Keratinocyte (primary cell): Measurements from ENCODE around the gene ITGB6. TPM values are rescaled to one million over a fixed set of nuclear protein-coding genes. Genes with fewer than 3 reads are reported as not detected.
"Not testable (repeated sequence)": the region's sequence is repeated elsewhere in the genome, so short reads cannot be mapped to it uniquely, and the experiment has no call there.

Experiments
- DNase-seq: peaks from one replicate; pipeline ENCODE4 v3.0.0-alpha.2; 2011; ENCODE audit warnings: low read depth, missing footprints, low spot score
- FAIRE-seq: peaks from 2 replicates; lab custom pipeline; 2011; peaks lifted over from hg19 to GRCh38; lab: Jason Lieb, UNC
- H2AFZ ChIP-seq: 2 replicates; pipeline ENCODE4 v1.6.0; 2012; ENCODE audit warnings: low read length, control low read depth, inconsistent platforms; ENCODE audit not compliant: control insufficient read depth
- H3K27ac ChIP-seq: 2 replicates; pipeline ENCODE4 v1.5.1; 2011; ENCODE audit warnings: low read length; ENCODE audit not compliant: control insufficient read depth, insufficient read depth
- H3K27me3 ChIP-seq: 3 replicates; pipeline ENCODE4 v1.6.0; 2011; ENCODE audit warnings: low read length; ENCODE audit not compliant: control insufficient read depth, insufficient read depth; ENCODE audit errors: extremely low read depth
- H3K36me3 ChIP-seq, 2 experiments: 2 replicates in 1 of 2; 3 replicates in 1 of 2; pipeline ENCODE4 v1.5.1; 2011; ENCODE audit warnings: low read length in 2 of 2, mild to moderate bottlenecking in 1 of 2; ENCODE audit not compliant: control insufficient read depth in 2 of 2, insufficient read depth in 2 of 2; ENCODE audit errors: extremely low read depth in 1 of 2
- H3K4me1 ChIP-seq: 3 replicates; pipeline ENCODE4 v1.5.1; 2011; ENCODE audit warnings: low read length; ENCODE audit not compliant: control insufficient read depth, insufficient read depth; ENCODE audit errors: extremely low read depth
- H3K4me2 ChIP-seq: 3 replicates; pipeline ENCODE4 v1.6.0; 2011; ENCODE audit warnings: low read depth, low read length; ENCODE audit not compliant: control insufficient read depth, insufficient read depth; ENCODE audit errors: extremely low read depth
- H3K4me3 ChIP-seq, 3 experiments: fragments of 200-600 bp in 1 of 3; sonication (generic) in 1 of 3; 2 replicates in 2 of 3; 3 replicates in 1 of 3; pipeline ENCODE4 v1.5.1; 2011 to 2016; ENCODE audit warnings: low read length in 3 of 3, mild to moderate bottlenecking in 3 of 3, control low read depth in 2 of 3, inconsistent platforms in 1 of 3, low read depth in 1 of 3, mixed read lengths in 1 of 3, mixed run types in 1 of 3, moderate library complexity in 1 of 3; ENCODE audit not compliant: control insufficient read depth in 2 of 3, insufficient read depth in 2 of 3; ENCODE audit errors: extremely low read depth in 1 of 3
- H3K79me2 ChIP-seq: 2 replicates; pipeline ENCODE4 v1.6.0; 2012; ENCODE audit warnings: low read length; ENCODE audit not compliant: control insufficient read depth, insufficient read depth
- H3K9ac ChIP-seq: 3 replicates; pipeline ENCODE4 v1.6.0; 2011; ENCODE audit warnings: low read length; ENCODE audit not compliant: control insufficient read depth, insufficient read depth; ENCODE audit errors: extremely low read depth
- H3K9me1 ChIP-seq: 3 replicates; pipeline ENCODE4 v1.6.0; 2011; ENCODE audit warnings: low read length; ENCODE audit not compliant: control insufficient read depth, insufficient read depth; ENCODE audit errors: extremely low read depth
- H3K9me3 ChIP-seq: 2 replicates; pipeline ENCODE4 v1.5.1; 2012; ENCODE audit warnings: low read depth, low read length; ENCODE audit not compliant: control insufficient read depth
- H4K20me1 ChIP-seq: 3 replicates; pipeline ENCODE4 v1.6.0; 2011; ENCODE audit warnings: low read length; ENCODE audit not compliant: control insufficient read depth, insufficient read depth; ENCODE audit errors: extremely low read depth
- EZH2 ChIP-seq: IDR thresholded peaks from one replicate; pipeline ENCODE4 v1.6.1; 2012; ENCODE audit warnings: inconsistent platforms, mild to moderate bottlenecking, low read length, moderate library complexity
- dilution Hi-C: fragments of 300-500 bp; cut with MboI; formaldehyde crosslinking; loops from one replicate; pipeline ENCODE4 v1.7.0; 2020; ENCODE audit warnings: low sequenced_read_pairs; ENCODE audit not compliant: extremely low pct_ligation_motif_present
- polyA plus RNA-seq, 5 experiments: library from polyadenylated mRNA; depleted of rRNA in 3 of 5; stranded (reverse) in 3 of 5; stranded (forward) in 1 of 5; unstranded in 1 of 5; fragments of >200 nt; gene quantifications; 1 replicate in 1 of 5; 2 replicates in 3 of 5; 3 replicates in 1 of 5; pipeline versions ENCODE4 v1.2.1 to v1.2.3, GENCODE V29; 2011 to 2012; ENCODE audit warnings: missing spikeins in 2 of 5, low read depth in 1 of 5, low replicate concordance in 1 of 5
- TF ChIP-seq, protein P1 (sequence below), 3 experiments: IDR thresholded peaks in 1 of 3; conservative IDR thresholded peaks in 1 of 3; optimal IDR thresholded peaks in 1 of 3; 2 replicates in 2 of 3; 3 replicates in 1 of 3; pipeline versions ENCODE3 to v1.5.1; 2011; ENCODE audit warnings: low read length in 3 of 3, mild to moderate bottlenecking in 3 of 3, moderate library complexity in 2 of 3, control low read depth in 1 of 3, inconsistent platforms in 1 of 3; ENCODE audit not compliant: insufficient read depth in 2 of 3; ENCODE audit errors: extremely low read depth in 1 of 3

Gene ITGB6
- polyA plus RNA-seq, 1 donor (not counting 4 experiments of a cell fraction or from before 2014, with no cell fraction given): 183 TPM

DNA sequence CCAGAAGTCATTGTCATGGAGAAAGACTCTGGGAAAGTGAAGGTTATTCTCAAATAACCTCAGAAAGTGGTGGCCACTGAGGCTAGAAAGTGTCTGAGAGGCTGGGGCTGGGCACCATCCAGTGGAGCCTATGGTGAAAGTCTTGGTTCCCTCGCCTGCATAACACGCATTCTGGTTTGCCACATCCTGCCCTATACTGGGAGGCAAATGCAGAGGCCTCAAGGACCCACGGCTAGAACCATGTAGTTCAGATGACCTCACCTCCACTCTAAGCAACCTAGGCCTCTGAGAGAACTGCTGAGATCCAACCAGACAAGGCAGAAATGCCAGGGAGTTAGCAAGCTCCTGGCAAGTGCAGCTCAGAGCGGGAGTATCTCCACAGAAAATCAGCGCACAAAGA is 5.1 kb downstream of the ITGB6 start:
- H3K79me2 ChIP-seq: peaks cover 91% of the 10 kb centered on the region
- no peaks in the 10 kb centered on the region for H3K9me1 ChIP-seq
- H3K4me3 ChIP-seq: no peak overlapping the region
- peaks cover 45% of the 10 kb centered on the region for H3K4me1 ChIP-seq
- no peaks in the 10 kb centered on the region for H4K20me1 ChIP-seq
- TF ChIP-seq EZH2: no peak
- TF ChIP-seq, protein P1, sequence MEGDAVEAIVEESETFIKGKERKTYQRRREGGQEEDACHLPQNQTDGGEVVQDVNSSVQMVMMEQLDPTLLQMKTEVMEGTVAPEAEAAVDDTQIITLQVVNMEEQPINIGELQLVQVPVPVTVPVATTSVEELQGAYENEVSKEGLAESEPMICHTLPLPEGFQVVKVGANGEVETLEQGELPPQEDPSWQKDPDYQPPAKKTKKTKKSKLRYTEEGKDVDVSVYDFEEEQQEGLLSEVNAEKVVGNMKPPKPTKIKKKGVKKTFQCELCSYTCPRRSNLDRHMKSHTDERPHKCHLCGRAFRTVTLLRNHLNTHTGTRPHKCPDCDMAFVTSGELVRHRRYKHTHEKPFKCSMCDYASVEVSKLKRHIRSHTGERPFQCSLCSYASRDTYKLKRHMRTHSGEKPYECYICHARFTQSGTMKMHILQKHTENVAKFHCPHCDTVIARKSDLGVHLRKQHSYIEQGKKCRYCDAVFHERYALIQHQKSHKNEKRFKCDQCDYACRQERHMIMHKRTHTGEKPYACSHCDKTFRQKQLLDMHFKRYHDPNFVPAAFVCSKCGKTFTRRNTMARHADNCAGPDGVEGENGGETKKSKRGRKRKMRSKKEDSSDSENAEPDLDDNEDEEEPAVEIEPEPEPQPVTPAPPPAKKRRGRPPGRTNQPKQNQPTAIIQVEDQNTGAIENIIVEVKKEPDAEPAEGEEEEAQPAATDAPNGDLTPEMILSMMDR (optimal IDR thresholded peaks at IDR 0.05 in 1 of 3, IDR thresholded peaks at IDR 0.05 in 1 of 3, conservative IDR thresholded peaks at IDR 0.05 in 1 of 3; ENCODE audit: extremely low read depth in 1 of 3, insufficient read depth in 2 of 3, low read length in 3 of 3): no peak
- H3K9me3 ChIP-seq: no peaks in the 10 kb centered on the region
- peaks cover 8 to 36% of the 10 kb centered on the region in 2 experiments for H3K36me3 ChIP-seq
- no peak overlapping the region for H2AFZ ChIP-seq
- peak overlapping the region; percentile 8 for H3K9ac ChIP-seq
- DNase-seq: no peak
- dilution Hi-C loops: no loop called here
- no peaks in the 10 kb centered on the region for H3K27me3 ChIP-seq
- FAIRE-seq: peak; percentile 84
- H3K4me2 ChIP-seq: peak overlapping the region; percentile 50
- H3K27ac ChIP-seq: peak overlapping the region; percentile 56

DNA sequence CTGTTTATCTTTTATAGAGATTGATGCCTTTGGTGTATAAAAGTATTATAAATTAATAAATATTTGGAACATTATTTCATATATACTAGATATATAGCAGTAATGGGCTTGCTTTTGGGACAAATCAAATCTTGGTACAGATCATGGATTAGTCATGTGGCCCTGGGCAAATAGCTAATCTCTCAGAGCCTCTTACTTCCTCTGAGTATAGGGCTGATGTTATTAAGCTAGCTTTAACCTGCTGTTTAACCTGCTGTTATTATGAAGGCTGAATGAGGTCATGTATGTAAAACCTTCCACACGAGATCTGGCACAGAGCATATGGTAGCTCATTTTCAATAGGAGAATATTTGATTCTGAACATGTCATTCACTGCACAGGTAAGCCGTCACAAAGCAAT is 5.7 kb downstream of the ITGB6 start:
- Histone ChIP-seq H3K4me1 (peaks cover 45% of the 10 kb centered on the region), H4K20me1 (no peaks in the 10 kb centered on the region), H3K9me3 (no peaks in the 10 kb centered on the region), H2AFZ (no peak overlapping the region), H3K4me3 (no peak overlapping the region), H3K27ac (peak overlapping the region; percentile 56), H3K36me3 (peaks cover 8 to 36% of the 10 kb centered on the region in 2 experiments), H3K4me2 (peak overlapping the region; percentile 50), H3K79me2 (peaks cover 85% of the 10 kb centered on the region), H3K9me1 (no peaks in the 10 kb centered on the region), H3K27me3 (no peaks in the 10 kb centered on the region), H3K9ac (peak overlapping the region; percentile 8)
- FAIRE-seq (peak; percentile 96), DNase-seq (no peak)
- TF ChIP-seq, protein P1 (optimal IDR thresholded peaks at IDR 0.05 in 1 of 3, IDR thresholded peaks at IDR 0.05 in 1 of 3, conservative IDR thresholded peaks at IDR 0.05 in 1 of 3; ENCODE audit: extremely low read depth in 1 of 3, insufficient read depth in 2 of 3, low read length in 3 of 3): no peak
- TF ChIP-seq EZH2: no peak
- dilution Hi-C loops: no loop called here

GRCh38 chr2:160181146-160181836 is 18.8 kb downstream of the ITGB6 start:
- FAIRE-seq, H3K4me1 ChIP-seq, H3K27me3 ChIP-seq, H3K9ac ChIP-seq, H2AFZ ChIP-seq, H3K4me2 ChIP-seq, H3K9me3 ChIP-seq, H4K20me1 ChIP-seq, dilution Hi-C loops, DNase-seq, H3K36me3 ChIP-seq, H3K9me1 ChIP-seq, H3K4me3 ChIP-seq, H3K27ac ChIP-seq: not testable (repeated sequence)
- peaks cover 44% of the 10 kb centered on the region for H3K79me2 ChIP-seq

DNA sequence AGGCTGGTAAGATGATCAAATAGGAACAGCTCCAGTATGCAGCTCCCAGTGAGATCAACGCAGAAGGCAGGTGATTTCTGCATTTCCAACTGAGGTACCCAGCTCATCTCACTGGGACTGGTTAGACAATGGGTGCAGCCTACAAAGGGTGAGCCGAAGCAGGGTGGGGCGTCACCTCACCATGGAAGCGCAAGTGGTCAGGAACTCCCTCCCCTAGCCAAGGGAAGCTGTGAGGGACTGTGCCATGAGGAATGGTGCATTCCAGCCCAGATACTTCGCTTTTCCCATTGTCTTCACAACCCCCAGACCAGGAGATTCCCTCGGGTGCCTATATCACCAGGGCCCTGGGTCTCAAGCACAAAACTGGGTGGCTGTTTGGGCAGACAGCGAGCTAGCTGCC is 19.4 kb downstream of the ITGB6 start:
- H3K4me3 ChIP-seq, H3K27me3 ChIP-seq, H2AFZ ChIP-seq, H3K9me1 ChIP-seq, H3K4me2 ChIP-seq, H3K9ac ChIP-seq, FAIRE-seq, H3K36me3 ChIP-seq, dilution Hi-C loops, H3K4me1 ChIP-seq, H3K27ac ChIP-seq, H3K9me3 ChIP-seq, H4K20me1 ChIP-seq, DNase-seq: not testable (repeated sequence)
- H3K79me2 ChIP-seq: peaks cover 42% of the 10 kb centered on the region
